Omental fat pad (tissue), 4 donors: Measurements from ENCODE around the gene ASMTL. TPM values are rescaled to one million over a fixed set of nuclear protein-coding genes. Genes with fewer than 3 reads are reported as not detected.

Source experiments
- ATAC-seq: fragments of 150-250 bp; one replicate; pipeline ENCODE4 v1.9.1; 2016; ENCODE audit warnings: mild to moderate bottlenecking, moderate library complexity; ENCODE audit not compliant: low FRiP score
- DNase-seq: peaks from one replicate; pipeline ENCODE4 v3.0.0-alpha.2; 2019; ENCODE audit warnings: low spot score
- CTCF ChIP-seq, 3 donors: fragments of 450-650 bp; IDR thresholded peaks; one replicate each; pipeline ENCODE4 v1.5.1; 2016 to 2017; ENCODE audit warnings: antibody characterized with exemption in 3 of 3, mild to moderate bottlenecking in 3 of 3, moderate library complexity in 2 of 3
- total RNA-seq, 4 donors: library from RNA; depleted of rRNA; stranded (reverse); fragments of >200 nt; gene quantifications; one replicate each; pipeline ENCODE4 v1.1.0, GENCODE V29; 2016

Gene ASMTL
- total RNA-seq, result 10 to 100 TPM; 17.9 to 27.3 (median 21.8) TPM

- ATAC-seq (peak; percentile 96), DNase-seq (peak; percentile 100)
- no peak for TF ChIP-seq CTCF (IDR thresholded peaks at IDR 0.05)
Observed at GRCh38 chrX:1452516-1453394, at the start of gene ASMTL. Gene ASMTL (minus strand): TSS chrX:1452909. CDS start chrX:1452840, 69 bp downstream.

GRCh38 chrX:1502241-1502640 is 49.5 kb upstream of the ASMTL start:
- TF ChIP-seq CTCF (IDR thresholded peaks at IDR 0.05), result no peak
- ATAC-seq (no peak), DNase-seq (no peak)

- no peak for DNase-seq
- ATAC-seq, result no peak
- no peak for TF ChIP-seq CTCF (IDR thresholded peaks at IDR 0.05)
Observed at GRCh38 chrX:1500701-1501624, 48.3 kb upstream of the ASMTL start.

GRCh38 chrX:1496076-1496475 is 43.4 kb upstream of the ASMTL start:
- ATAC-seq (no peak), DNase-seq (no peak)
- no peak for TF ChIP-seq CTCF (IDR thresholded peaks at IDR 0.05)

- no peak for TF ChIP-seq CTCF (IDR thresholded peaks at IDR 0.05)
- ATAC-seq, result no peak
- no peak for DNase-seq
Observed at GRCh38 chrX:1493877-1494510, 41.3 kb upstream of the ASMTL start.

GRCh38 chrX:1493412-1493811 is 40.7 kb upstream of the ASMTL start:
- no peak for DNase-seq
- no peak for ATAC-seq
- no peak for TF ChIP-seq CTCF (IDR thresholded peaks at IDR 0.05)
